Stimulated activated CD4-positive, alpha-beta T cell treated with anti-CD3 and anti-CD28 coated beads, TNF-alpha, amount 100 ng/mL, for 24 hours (primary cell): Measurements from ENCODE around the gene PLEKHA3.
"Not testable (repeated sequence)": the region's sequence is repeated elsewhere in the genome, so short reads cannot be mapped to it uniquely, and the experiment has no call there.

Source experiments
- DNase-seq, 3 experiments: peaks; one replicate each; pipeline ENCODE4 v3.0.0-alpha.2; 2020; ENCODE audit warnings: low read depth in 3 of 3

The PLEKHA3 gene

GRCh38 chr2:178480227-178481181 lies at the start of gene PLEKHA3:
TSS of gene PLEKHA3 (plus strand) at chr2:178480457. CDS start at chr2:178480870, 413 bp downstream.
- peak; percentile 42 to 80 (median 61) for DNase-seq

- DNase-seq = no peak
Measured at GRCh38 chr2:178436662-178437061, 43.6 kb upstream of the PLEKHA3 start.

- no peak for DNase-seq
Measured at GRCh38 chr2:178441426-178441825, 38.8 kb upstream of the PLEKHA3 start.

- no peak for DNase-seq
Measured at GRCh38 chr2:178448968-178449661, 31.1 kb upstream of the PLEKHA3 start.

- DNase-seq = peak in 1 of 3 experiments; percentile 46
Measured at GRCh38 chr2:178449700-178450523, 30.3 kb upstream of the PLEKHA3 start.

- no peak for DNase-seq
Measured at GRCh38 chr2:178450524-178450773, 29.8 kb upstream of the PLEKHA3 start.

GRCh38 chr2:178450774-178451525 lies 29.3 kb upstream of the PLEKHA3 start, which contains the start of the genes PJVK and PRKRA:
TSS of gene PJVK (plus strand) at chr2:178451378. CDS start at chr2:178453410, 2,032 bp downstream.
TSS of gene PRKRA (minus strand) at chr2:178451175. CDS start at chr2:178451030, 145 bp downstream.
- peak; percentile 89 to 95 (median 90) for DNase-seq

- DNase-seq = no peak
Measured at GRCh38 chr2:178452334-178452733, 27.9 kb upstream of the PLEKHA3 start.

- no peak for DNase-seq
Measured at GRCh38 chr2:178452870-178453269, 27.4 kb upstream of the PLEKHA3 start.

GRCh38 chr2:178455947-178456346 lies 24.3 kb upstream of the PLEKHA3 start:
- no peak for DNase-seq

- no peak for DNase-seq
Measured at GRCh38 chr2:178457390-178457886, 22.8 kb upstream of the PLEKHA3 start.

- no peak for DNase-seq
Measured at GRCh38 chr2:178469219-178469849, 10.9 kb upstream of the PLEKHA3 start.

GRCh38 chr2:178471313-178471712 lies 8.9 kb upstream of the PLEKHA3 start:
- DNase-seq = not testable (repeated sequence)

GRCh38 chr2:178473373-178473772 lies 6.9 kb upstream of the PLEKHA3 start:
- no peak for DNase-seq

GRCh38 chr2:178473931-178474330 lies 6.3 kb upstream of the PLEKHA3 start:
- DNase-seq = no peak

GRCh38 chr2:178474560-178474959 lies 5.7 kb upstream of the PLEKHA3 start:
- DNase-seq = no peak

GRCh38 chr2:178476477-178476876 lies 3.8 kb upstream of the PLEKHA3 start:
- DNase-seq = no peak

- no peak for DNase-seq
Measured at GRCh38 chr2:178477443-178478129, 2.7 kb upstream of the PLEKHA3 start.

GRCh38 chr2:178478130-178478438 lies 2.2 kb upstream of the PLEKHA3 start:
- DNase-seq = no peak
